IMR-90 (cell line): Measurements from ENCODE around the gene PLEKHG5. TPM values are rescaled to one million over a fixed set of nuclear protein-coding genes. Genes with fewer than 3 reads are reported as not detected.

Experiments
- ATAC-seq: fragments of 200-7000 bp; cut with Tn5 transposase; 2 replicates; pipeline ENCODE4 v1.9.1; 2020; ENCODE audit warnings: low read depth, mild to moderate bottlenecking, moderate library complexity
- BruUV-seq: library from RNA; stranded (reverse); fragments of 400-500 nt; replicated peaks from 2 replicates; lab custom pipeline; 2021; lab: Mats Ljungman, UMichigan
- CTCF ChIA-PET: fragments of 300-600 bp; formaldehyde crosslinking; extraction: SDS; loops from one replicate; lab custom pipeline; 2021; ENCODE audit warnings: antibody characterized with exemption; lab: Yijun Ruan, JAX
- POLR2A ChIA-PET: fragments of 300-600 bp; sonication (Branson Sonifier 250); formaldehyde crosslinking; loops from one replicate; lab custom pipeline; 2022; ENCODE audit warnings: antibody characterized with exemption; ENCODE audit not compliant: unreplicated experiment; lab: Charles Lee
- DNase-seq: peaks from one replicate; pipeline ENCODE4 v3.0.0; 2013
- H2AFZ ChIP-seq: replicated peaks from 2 replicates; pipeline ENCODE3; 2013; ENCODE audit warnings: low read length, mild to moderate bottlenecking; ENCODE audit not compliant: poor library complexity
- H2AK5ac ChIP-seq: 2 replicates; pipeline ENCODE4 v1.6.1; 2013; ENCODE audit warnings: low read depth, low read length, inconsistent platforms
- H2AK9ac ChIP-seq: replicated peaks from 2 replicates; pipeline ENCODE3; 2013; ENCODE audit warnings: mild to moderate bottlenecking, low read depth, low read length, moderate library complexity; ENCODE audit not compliant: poor library complexity
- H2BK120ac ChIP-seq: 2 replicates; pipeline ENCODE4 v1.6.1; 2013; ENCODE audit warnings: low read depth, low read length, inconsistent platforms
- H2BK15ac ChIP-seq: 3 replicates; pipeline ENCODE4 v1.6.1; 2013; ENCODE audit warnings: low read depth, low read length, inconsistent platforms
- H2BK20ac ChIP-seq: 2 replicates; pipeline ENCODE4 v1.6.1; 2013; ENCODE audit warnings: low read depth, mild to moderate bottlenecking, inconsistent platforms, low read length, moderate library complexity
- H2BK5ac ChIP-seq: 2 replicates; pipeline ENCODE4 v1.6.1; 2013; ENCODE audit warnings: mild to moderate bottlenecking, low read depth, low read length, inconsistent platforms; ENCODE audit not compliant: poor library complexity, severe bottlenecking
- H3K14ac ChIP-seq: replicated peaks from 2 replicates; pipeline ENCODE4 v1.6.1; 2013; ENCODE audit warnings: low read depth, low read length, inconsistent platforms
- H3K18ac ChIP-seq: 2 replicates; pipeline ENCODE4 v1.6.1; 2013; ENCODE audit warnings: low read depth, low read length, control low read depth
- H3K23ac ChIP-seq: 2 replicates; pipeline ENCODE4 v1.6.1; 2013; ENCODE audit warnings: low read depth, low read length, inconsistent platforms
- H3K27ac ChIP-seq: 2 replicates; pipeline ENCODE4 v1.5.1; 2013; ENCODE audit warnings: mild to moderate bottlenecking, control low read depth, low read length; ENCODE audit not compliant: insufficient read depth
- H3K27me3 ChIP-seq: 2 replicates; pipeline ENCODE4 v1.6.1; 2013; ENCODE audit warnings: low read length; ENCODE audit not compliant: control insufficient read depth, insufficient read depth
- H3K36me3 ChIP-seq: 2 replicates; pipeline ENCODE4 v1.6.1; 2013; ENCODE audit warnings: low read length, mixed read lengths; ENCODE audit not compliant: control insufficient read depth, insufficient read depth
- H3K4ac ChIP-seq: 2 replicates; pipeline ENCODE4 v1.6.1; 2013; ENCODE audit warnings: low read depth, low read length, inconsistent platforms
- H3K4me1 ChIP-seq: 2 replicates; pipeline ENCODE4 v1.6.1; 2013; ENCODE audit warnings: low read length, mixed read lengths; ENCODE audit not compliant: control insufficient read depth, insufficient read depth
- H3K4me2 ChIP-seq: 2 replicates; pipeline ENCODE4 v1.6.1; 2013; ENCODE audit warnings: low read depth, mild to moderate bottlenecking, control low read depth, low read length, moderate library complexity
- H3K4me3 ChIP-seq: 2 replicates; pipeline ENCODE4 v1.5.1; 2013; ENCODE audit warnings: low read depth, mild to moderate bottlenecking, control low read depth, low read length, moderate library complexity; ENCODE audit not compliant: insufficient read depth
- H3K56ac ChIP-seq: 2 replicates; pipeline ENCODE4 v1.6.1; 2013; ENCODE audit warnings: low read length, inconsistent platforms; ENCODE audit not compliant: insufficient read depth; ENCODE audit errors: extremely low read depth
- H3K79me1 ChIP-seq, 2 experiments: 2 replicates each; pipeline ENCODE4 v1.6.1; 2013; ENCODE audit warnings: low read length in 2 of 2, inconsistent platforms in 1 of 2, low read depth in 1 of 2
- H3K9ac ChIP-seq: 2 replicates; pipeline ENCODE4 v1.6.1; 2013; ENCODE audit warnings: low read depth, low read length, control low read depth
- H3K9me1 ChIP-seq: 2 replicates; pipeline ENCODE4 v1.6.1; 2013; ENCODE audit warnings: low read length, inconsistent platforms; ENCODE audit not compliant: insufficient read depth
- H3K9me3 ChIP-seq: 2 replicates; pipeline ENCODE4 v1.6.1; 2013; ENCODE audit warnings: low read length; ENCODE audit not compliant: control insufficient read depth, insufficient read depth
- H4K20me1 ChIP-seq: 2 replicates; pipeline ENCODE4 v1.6.1; 2013; ENCODE audit warnings: low read length, inconsistent platforms; ENCODE audit not compliant: insufficient read depth
- H4K5ac ChIP-seq: 2 replicates; pipeline ENCODE4 v1.6.1; 2013; ENCODE audit warnings: mild to moderate bottlenecking, low read depth, low read length, control low read depth
- H4K8ac ChIP-seq, 2 experiments: 2 replicates each; pipeline ENCODE4 v1.6.1; 2013; ENCODE audit warnings: low read depth in 2 of 2, low read length in 2 of 2, control low read depth in 1 of 2, inconsistent platforms in 1 of 2
- H4K91ac ChIP-seq: 2 replicates; pipeline ENCODE4 v1.6.1; 2013; ENCODE audit warnings: low read depth, low read length, inconsistent platforms; ENCODE audit not compliant: insufficient read depth
- BHLHE40 ChIP-seq: fragments of 150-350 bp; IDR thresholded peaks from 2 replicates; pipeline ENCODE4 v1.6.1; 2016; ENCODE audit warnings: mild to moderate bottlenecking, low read depth, low read length
- CEBPB ChIP-seq: IDR thresholded peaks from 2 replicates; pipeline ENCODE4 v1.6.1; 2012; ENCODE audit warnings: low read depth, low read length, improper control_type of control experiment
- CHD1 ChIP-seq: IDR thresholded peaks from 2 replicates; pipeline ENCODE4 v1.6.1; 2012; ENCODE audit warnings: low read depth, low read length, improper control_type of control experiment
- ELK1 ChIP-seq: fragments of 150-350 bp; IDR thresholded peaks from 2 replicates; pipeline ENCODE4 v1.6.1; 2016; ENCODE audit warnings: low read depth, mild to moderate bottlenecking, low read length, moderate library complexity, borderline replicate concordance
- FOS ChIP-seq: fragments of 150-350 bp; IDR thresholded peaks from 2 replicates; pipeline ENCODE4 v1.6.1; 2016; ENCODE audit warnings: low read depth, low read length
- MAFK ChIP-seq: IDR thresholded peaks from 2 replicates; pipeline ENCODE4 v1.6.1; 2012; ENCODE audit warnings: low read depth, low read length, improper control_type of control experiment
- MAZ ChIP-seq: IDR thresholded peaks from 2 replicates; pipeline ENCODE4 v1.6.1; 2012; ENCODE audit warnings: low read depth, mild to moderate bottlenecking, low read length, improper control_type of control experiment, moderate library complexity, borderline replicate concordance
- MXI1 ChIP-seq: IDR thresholded peaks from 2 replicates; pipeline ENCODE4 v1.6.1; 2012; ENCODE audit warnings: low read depth, mild to moderate bottlenecking, low read length, moderate library complexity, borderline replicate concordance
- NFE2L2 ChIP-seq: fragments of 150-350 bp; IDR thresholded peaks from 2 replicates; pipeline ENCODE4 v1.6.1; 2016; ENCODE audit warnings: low read depth, mild to moderate bottlenecking, low read length
- RAD21 ChIP-seq: IDR thresholded peaks from 2 replicates; pipeline ENCODE4 v1.6.1; 2012; ENCODE audit warnings: low read length, improper control_type of control experiment
- RCOR1 ChIP-seq: IDR thresholded peaks from 2 replicates; pipeline ENCODE4 v1.6.1; 2012; ENCODE audit warnings: mild to moderate bottlenecking, low read length, improper control_type of control experiment; ENCODE audit not compliant: insufficient replicate concordance
- RFX5 ChIP-seq: IDR thresholded peaks from 2 replicates; pipeline ENCODE4 v1.8.0; 2012; ENCODE audit warnings: low read depth, mild to moderate bottlenecking, low read length, moderate library complexity
- SMC3 ChIP-seq: fragments of 150-350 bp; IDR thresholded peaks from 2 replicates; pipeline ENCODE4 v1.6.1; 2016; ENCODE audit warnings: low read depth, mild to moderate bottlenecking, antibody characterized with exemption, low read length, moderate library complexity
- USF2 ChIP-seq: fragments of 150-350 bp; IDR thresholded peaks from 2 replicates; pipeline ENCODE4 v1.6.1; 2017; ENCODE audit warnings: mild to moderate bottlenecking, antibody characterized with exemption, low read length, low read depth
- WGBS, 2 experiments: methylation state at CpG; one replicate each; pipeline versions ENCODE4 v1.1.5 to v1.1.7; 2013; ENCODE audit warnings: missing lambda C conversion rate in 2 of 2; ENCODE audit not compliant: insufficient read length in 1 of 2; ENCODE audit errors: extremely low coverage in 2 of 2; 5-methylcytosine and 5-hydroxymethylcytosine counted together
- dilution Hi-C: fragments of 300-500 bp; cut with HindIII; formaldehyde crosslinking; loops from one replicate; pipeline ENCODE4 v1.14.3; 2018; ENCODE audit warnings: low sequenced_read_pairs; ENCODE audit not compliant: unreplicated experiment
- in situ Hi-C: fragments of 300-500 bp; cut with MboI; formaldehyde crosslinking; loops from 3 replicates; pipeline ENCODE4 v1.14.3; 2019; ENCODE audit warnings: low sequenced_read_pairs, inconsistent platforms, mixed read lengths
- intact Hi-C: fragments of 100-400 bp; cut with micrococcal nuclease; formaldehyde crosslinking; loops from 2 replicates; pipeline ENCODE4 v1.10.0; 2022
- polyA plus RNA-seq, 3 experiments: library from polyadenylated mRNA; depleted of rRNA; stranded (reverse); fragments of >200 nt; gene quantifications; 2 replicates each; pipeline ENCODE4 v1.2.3, GENCODE V29; 2012; ENCODE audit warnings: low replicate concordance in 1 of 3
- total RNA-seq: library from RNA; depleted of rRNA; stranded (reverse); fragments of >200 nt; gene quantifications from 2 replicates; pipeline ENCODE4 v1.2.3, GENCODE V29; 2012
- TF ChIP-seq, protein P1 (sequence below): conservative IDR thresholded peaks from 2 replicates; pipeline ENCODE4 v1.5.1; 2012; ENCODE audit warnings: mild to moderate bottlenecking, low read depth, low read length, improper control_type of control experiment

Gene PLEKHG5
- total and polyA plus RNA-seq, 2 of the 4 experiments (the other 2 are of a cell fraction) = 4.8 to 11.6 TPM

DNA sequence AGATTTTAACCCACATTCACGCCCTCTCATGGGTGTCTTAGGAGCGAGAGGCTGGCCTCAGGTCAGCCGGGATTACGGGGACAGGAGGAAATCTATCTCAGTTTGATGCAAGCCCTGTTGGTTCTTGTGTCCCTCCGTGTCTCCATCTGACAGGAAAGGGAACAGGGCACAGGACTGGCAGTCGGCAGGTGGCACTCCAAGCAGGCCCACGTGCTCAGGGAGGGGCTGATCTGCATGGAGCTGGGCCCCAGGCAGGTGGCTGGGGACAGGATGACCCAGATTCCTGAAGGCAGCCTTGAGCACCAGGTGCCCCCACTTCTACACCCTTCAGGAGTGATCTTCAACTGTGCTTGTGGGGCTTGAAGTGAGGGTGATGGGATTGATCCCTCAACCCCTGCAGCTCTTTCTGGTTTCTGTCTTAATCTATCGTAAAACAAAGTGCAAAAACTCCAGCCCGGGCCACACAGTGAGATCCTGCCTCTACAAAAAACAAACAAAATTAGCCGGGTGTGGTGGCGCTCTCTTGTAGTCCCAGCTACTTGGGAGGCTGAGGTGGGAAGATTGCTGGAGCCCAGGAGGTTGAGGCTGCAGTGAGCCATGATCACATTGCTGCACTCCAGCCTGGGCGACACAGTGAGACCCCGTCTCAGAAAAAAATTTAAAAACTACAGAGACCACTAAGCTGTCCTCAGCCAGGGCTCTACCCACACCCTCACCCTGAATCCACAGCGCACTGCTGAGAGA is 8.3 kb downstream of the PLEKHG5 start:
- no peak overlapping the region for H3K27ac ChIP-seq
- POLR2A ChIA-PET = no interaction called here
- no peak overlapping the region for H2BK15ac ChIP-seq
- H2AK5ac ChIP-seq = no peak overlapping the region
- no peaks in the 10 kb centered on the region for H3K9me1 ChIP-seq
- no peak overlapping the region for H2AK9ac ChIP-seq
- CTCF ChIA-PET = no interaction called here
- no peak overlapping the region for H3K14ac ChIP-seq
- no peak overlapping the region for H4K5ac ChIP-seq
- H2BK120ac ChIP-seq = no peak overlapping the region
- H3K18ac ChIP-seq = no peak overlapping the region
- H3K27me3 ChIP-seq = no peaks in the 10 kb centered on the region
- H3K4me2 ChIP-seq = no peak overlapping the region
- DNase-seq = no peak
- H3K9ac ChIP-seq = no peak overlapping the region
- H2BK5ac ChIP-seq = no peak overlapping the region
- no peak overlapping the region for H3K4ac ChIP-seq
- 78% methylated on average over 3 of the region's 14 CpGs; no CpG with 5 or more reads in 1 of the 2 experiments for WGBS, 2 experiments
- BruUV-seq = no TSS peak
- H4K8ac ChIP-seq = no peak overlapping the region
- H3K79me1 ChIP-seq = peaks cover 3 to 4% of the 10 kb centered on the region in 2 experiments; a peak in 1 of 4 replicates
- H3K56ac ChIP-seq = no peak overlapping the region
- no peak overlapping the region for H3K23ac ChIP-seq
- H2AFZ ChIP-seq = no peak overlapping the region
- no peak overlapping the region for H4K91ac ChIP-seq
- 0 out of 2 replicates have a peak, but pooled peaks cover 2% of the 10 kb centered on the region for H3K4me1 ChIP-seq
- dilution Hi-C loops = no loop called here
- H4K20me1 ChIP-seq = peaks cover 3% of the 10 kb centered on the region; the same call in 1 of the 2 replicates
- no peaks in the 10 kb centered on the region for H3K36me3 ChIP-seq
- in situ Hi-C loops = no loop called here
- H3K9me3 ChIP-seq = no peaks in the 10 kb centered on the region
- no peak overlapping the region for H3K4me3 ChIP-seq
- intact Hi-C loops = no loop called here
- no peak for ATAC-seq
- H2BK20ac ChIP-seq = no peak overlapping the region
- TF ChIP-seq MXI1 (no peak), ELK1 (no peak), CHD1 (no peak), RFX5 (no peak), RCOR1 (no peak), RAD21 (no peak), MAZ (no peak), MAFK (no peak), BHLHE40 (no peak), SMC3 (no peak), FOS (no peak), NFE2L2 (no peak), USF2 (no peak), CEBPB (no peak)
- TF ChIP-seq, protein P1, sequence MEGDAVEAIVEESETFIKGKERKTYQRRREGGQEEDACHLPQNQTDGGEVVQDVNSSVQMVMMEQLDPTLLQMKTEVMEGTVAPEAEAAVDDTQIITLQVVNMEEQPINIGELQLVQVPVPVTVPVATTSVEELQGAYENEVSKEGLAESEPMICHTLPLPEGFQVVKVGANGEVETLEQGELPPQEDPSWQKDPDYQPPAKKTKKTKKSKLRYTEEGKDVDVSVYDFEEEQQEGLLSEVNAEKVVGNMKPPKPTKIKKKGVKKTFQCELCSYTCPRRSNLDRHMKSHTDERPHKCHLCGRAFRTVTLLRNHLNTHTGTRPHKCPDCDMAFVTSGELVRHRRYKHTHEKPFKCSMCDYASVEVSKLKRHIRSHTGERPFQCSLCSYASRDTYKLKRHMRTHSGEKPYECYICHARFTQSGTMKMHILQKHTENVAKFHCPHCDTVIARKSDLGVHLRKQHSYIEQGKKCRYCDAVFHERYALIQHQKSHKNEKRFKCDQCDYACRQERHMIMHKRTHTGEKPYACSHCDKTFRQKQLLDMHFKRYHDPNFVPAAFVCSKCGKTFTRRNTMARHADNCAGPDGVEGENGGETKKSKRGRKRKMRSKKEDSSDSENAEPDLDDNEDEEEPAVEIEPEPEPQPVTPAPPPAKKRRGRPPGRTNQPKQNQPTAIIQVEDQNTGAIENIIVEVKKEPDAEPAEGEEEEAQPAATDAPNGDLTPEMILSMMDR = no peak
